ENCODE data around the gene PTPRM.
A peak's percentile ranks its signal among the peaks of the same experiment; 100 is the strongest.

Gene PTPRM

GRCh38 chr18:7931763-7932162 is 364.6 kb downstream of the PTPRM start:
- DNase-seq (ENCODE audit: low read depth in 2 of 2): no peak
- TF ChIP-seq CTCF (IDR thresholded peaks at IDR 0.05; ENCODE audit: low read depth, low read length): no peak
- H3K4me3 ChIP-seq (replicated peaks in 1 of 2; ENCODE audit: low read depth in 2 of 2, low read length in 2 of 2): no peak overlapping the region

DNA sequence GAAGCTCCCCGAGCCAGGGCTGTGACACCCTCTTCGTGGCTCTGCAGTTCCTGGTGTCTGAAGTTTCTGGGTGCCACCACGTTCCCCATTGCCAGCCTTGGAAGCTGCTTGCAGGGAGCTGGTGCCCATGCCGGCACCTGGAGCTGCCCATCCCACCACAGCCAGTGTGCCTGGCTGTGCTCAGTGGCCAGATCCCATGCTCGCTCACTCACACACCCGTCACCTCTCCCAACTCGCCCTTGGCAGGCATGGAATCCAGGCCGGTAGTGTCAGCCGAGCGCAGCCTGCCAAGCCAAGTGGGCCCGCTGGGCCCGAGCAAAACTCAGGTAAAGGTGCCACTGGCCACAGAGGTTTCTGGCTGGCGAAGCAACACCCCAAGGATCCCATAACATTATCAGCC is 370.2 kb downstream of the PTPRM start:
- no peak for TF ChIP-seq CTCF (IDR thresholded peaks at IDR 0.05; ENCODE audit: low read depth, low read length)
- H3K4me3 ChIP-seq (replicated peaks in 1 of 2; ENCODE audit: low read depth in 2 of 2, low read length in 2 of 2): no peak overlapping the region
- no peak for DNase-seq (ENCODE audit: low read depth in 2 of 2)

GRCh38 chr18:7939521-7939920 is 372.4 kb downstream of the PTPRM start:
- DNase-seq (ENCODE audit: low read depth in 2 of 2): no peak
- TF ChIP-seq CTCF (IDR thresholded peaks at IDR 0.05; ENCODE audit: low read depth, low read length): no peak
- no peak overlapping the region for H3K4me3 ChIP-seq (replicated peaks in 1 of 2; ENCODE audit: low read depth in 2 of 2, low read length in 2 of 2)

DNA sequence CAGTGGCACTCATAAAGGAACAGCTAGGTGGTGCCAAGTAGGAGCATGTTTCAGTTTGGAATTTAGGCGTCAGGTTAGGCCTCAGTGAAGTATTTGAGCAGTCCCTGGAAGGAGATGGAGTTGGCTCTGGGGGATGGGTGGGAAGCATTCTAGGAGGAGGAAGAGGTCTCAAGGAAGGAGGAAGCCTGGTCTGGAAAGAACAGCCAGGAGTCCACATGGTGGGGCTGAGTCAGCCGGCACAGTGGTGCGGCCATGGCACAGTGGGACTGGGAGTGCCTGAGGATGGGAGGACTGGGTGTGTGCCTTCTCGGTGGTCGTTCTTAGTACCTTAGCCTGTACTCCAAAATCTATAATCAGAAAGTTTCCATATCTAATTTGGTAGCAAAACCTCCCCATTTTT is 373.3 kb downstream of the PTPRM start:
- DNase-seq (ENCODE audit: low read depth in 2 of 2): no peak
- no peak for TF ChIP-seq CTCF (IDR thresholded peaks at IDR 0.05; ENCODE audit: low read depth, low read length)
- H3K4me3 ChIP-seq (replicated peaks in 1 of 2; ENCODE audit: low read depth in 2 of 2, low read length in 2 of 2): no peak overlapping the region

- TF ChIP-seq CTCF (IDR thresholded peaks at IDR 0.05; ENCODE audit: low read depth, low read length): no peak
- no peak overlapping the region for H3K4me3 ChIP-seq (replicated peaks in 1 of 2; ENCODE audit: low read depth in 2 of 2, low read length in 2 of 2)
- DNase-seq (ENCODE audit: low read depth in 2 of 2): no peak
Measured at GRCh38 chr18:7940971-7941370, 373.9 kb downstream of the PTPRM start.

DNA sequence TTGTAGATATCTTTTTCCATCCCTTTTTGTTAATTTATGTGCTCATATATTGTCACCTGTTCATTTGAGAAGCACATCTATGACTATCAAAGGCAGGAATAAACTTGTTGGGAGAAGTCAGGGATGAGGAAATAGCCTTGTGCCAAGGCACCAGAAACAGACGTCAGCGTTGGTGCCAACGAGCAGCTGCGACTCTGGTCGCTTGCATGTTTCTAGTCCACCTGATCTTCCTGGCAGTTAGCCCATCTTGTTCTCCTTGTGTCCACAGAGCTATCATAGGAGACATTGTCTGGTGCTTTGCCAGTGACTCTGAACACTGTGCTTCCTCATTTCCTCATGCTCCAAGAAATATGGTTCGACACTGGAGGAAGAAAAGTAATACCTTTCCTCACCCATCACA is 374.4 kb downstream of the PTPRM start:
- no peak overlapping the region for H3K4me3 ChIP-seq (replicated peaks in 1 of 2; ENCODE audit: low read depth in 2 of 2, low read length in 2 of 2)
- no peak for TF ChIP-seq CTCF (IDR thresholded peaks at IDR 0.05; ENCODE audit: low read depth, low read length)
- DNase-seq (ENCODE audit: low read depth in 2 of 2): no peak

DNA sequence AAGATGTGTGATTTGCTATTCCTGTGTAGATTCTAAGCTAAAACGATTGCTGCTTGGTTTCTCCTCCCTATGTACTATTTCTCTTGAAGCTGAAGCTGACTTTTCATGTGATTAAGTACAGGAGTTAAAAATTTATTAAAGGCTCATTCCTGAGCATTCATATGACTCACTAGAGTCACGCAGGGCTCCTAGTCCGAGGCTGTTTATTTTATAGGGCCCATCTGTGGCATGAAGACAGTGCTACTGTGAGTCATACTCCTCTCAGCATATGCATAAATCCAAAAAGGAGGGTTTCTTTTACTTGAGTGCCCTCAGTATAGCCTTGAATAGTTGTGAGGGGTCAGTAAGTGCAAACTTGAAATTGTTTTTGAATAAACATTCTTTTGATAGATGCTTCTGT is 378.8 kb downstream of the PTPRM start:
- DNase-seq (ENCODE audit: low read depth in 2 of 2): peak; percentile 83 to 95
- no peak for TF ChIP-seq CTCF (IDR thresholded peaks at IDR 0.05; ENCODE audit: low read depth, low read length)
- no peak overlapping the region for H3K4me3 ChIP-seq (replicated peaks in 1 of 2; ENCODE audit: low read depth in 2 of 2, low read length in 2 of 2)
